Measurements from ENCODE around the gene NAALADL2. TPM values are rescaled to one million over a fixed set of nuclear protein-coding genes. Genes with fewer than 3 reads are reported as not detected.

The NAALADL2 gene
- total RNA-seq, 1 donor from 2014 or later = 2.8 TPM

DNA sequence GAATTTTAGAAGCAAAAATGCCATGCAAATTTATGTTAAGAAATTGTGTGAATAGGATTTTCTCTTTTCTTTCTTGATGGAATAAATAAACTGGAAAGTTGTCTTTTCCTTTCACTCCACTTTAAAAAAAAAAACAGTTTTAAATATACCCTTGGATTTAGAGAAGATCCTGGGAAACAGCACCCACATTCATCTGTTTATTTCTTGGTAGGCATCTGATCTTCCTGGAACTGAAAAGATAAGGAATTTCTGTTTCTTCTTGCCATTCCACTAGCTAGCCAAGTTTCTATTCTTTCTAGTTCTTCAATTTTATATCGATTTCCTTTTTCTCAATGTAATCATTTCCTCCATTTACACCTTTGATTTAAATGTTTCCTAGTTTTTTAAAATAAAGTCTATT is 420.8 kb downstream of the NAALADL2 start:
- Mint-ChIP-seq H3K27ac (ENCODE audit: unreplicated experiment) (no peak overlapping the region), H3K27me3 (ENCODE audit: low read depth) (no peaks in the 10 kb centered on the region), H3K4me1 (no peaks in the 10 kb centered on the region), H3K9me3 (no peaks in the 10 kb centered on the region), H3K4me3 (no peak overlapping the region), H3K36me3 (ENCODE audit: low read depth) (no peaks in the 10 kb centered on the region)
- TF ChIP-seq, protein P1, sequence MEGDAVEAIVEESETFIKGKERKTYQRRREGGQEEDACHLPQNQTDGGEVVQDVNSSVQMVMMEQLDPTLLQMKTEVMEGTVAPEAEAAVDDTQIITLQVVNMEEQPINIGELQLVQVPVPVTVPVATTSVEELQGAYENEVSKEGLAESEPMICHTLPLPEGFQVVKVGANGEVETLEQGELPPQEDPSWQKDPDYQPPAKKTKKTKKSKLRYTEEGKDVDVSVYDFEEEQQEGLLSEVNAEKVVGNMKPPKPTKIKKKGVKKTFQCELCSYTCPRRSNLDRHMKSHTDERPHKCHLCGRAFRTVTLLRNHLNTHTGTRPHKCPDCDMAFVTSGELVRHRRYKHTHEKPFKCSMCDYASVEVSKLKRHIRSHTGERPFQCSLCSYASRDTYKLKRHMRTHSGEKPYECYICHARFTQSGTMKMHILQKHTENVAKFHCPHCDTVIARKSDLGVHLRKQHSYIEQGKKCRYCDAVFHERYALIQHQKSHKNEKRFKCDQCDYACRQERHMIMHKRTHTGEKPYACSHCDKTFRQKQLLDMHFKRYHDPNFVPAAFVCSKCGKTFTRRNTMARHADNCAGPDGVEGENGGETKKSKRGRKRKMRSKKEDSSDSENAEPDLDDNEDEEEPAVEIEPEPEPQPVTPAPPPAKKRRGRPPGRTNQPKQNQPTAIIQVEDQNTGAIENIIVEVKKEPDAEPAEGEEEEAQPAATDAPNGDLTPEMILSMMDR (conservative IDR thresholded peaks at IDR 0.05) = no peak
- no peak for DNase-seq (ENCODE audit: low read depth, low spot score)

DNA sequence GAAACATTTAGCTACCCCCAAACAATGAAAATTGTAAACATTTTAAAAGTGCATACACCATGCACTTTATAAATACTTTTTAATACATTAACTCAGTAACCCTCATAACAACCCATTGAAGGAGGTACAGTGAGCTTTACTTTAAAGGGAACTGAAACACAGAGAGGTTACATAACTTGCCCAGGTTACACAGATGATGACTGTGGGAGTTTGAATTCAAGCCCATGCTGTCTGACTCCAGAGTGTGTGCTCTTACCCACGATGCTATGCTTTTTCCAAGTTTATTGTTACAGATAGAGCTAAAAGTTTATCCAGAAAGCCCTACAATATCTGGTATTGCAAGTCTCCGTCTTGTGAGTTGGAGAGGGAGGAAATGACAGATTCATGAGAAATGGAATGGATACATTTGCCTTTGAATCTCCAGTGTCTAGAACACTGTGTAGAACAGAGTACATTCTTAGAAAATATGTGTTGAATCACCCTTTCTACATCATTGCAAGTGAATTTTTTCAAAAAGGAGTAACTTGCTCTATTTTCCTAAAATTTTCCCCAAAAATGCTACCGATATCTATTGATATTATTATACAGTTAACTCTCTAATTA is 428.3 kb downstream of the NAALADL2 start:
- H3K36me3 Mint-ChIP-seq (ENCODE audit: low read depth) = no peaks in the 10 kb centered on the region
- TF ChIP-seq, protein P1 (conservative IDR thresholded peaks at IDR 0.05) = no peak
- no peaks in the 10 kb centered on the region for H3K9me3 Mint-ChIP-seq
- H3K27ac Mint-ChIP-seq (ENCODE audit: unreplicated experiment) = no peak overlapping the region
- no peaks in the 10 kb centered on the region for H3K4me1 Mint-ChIP-seq
- H3K4me3 Mint-ChIP-seq = no peak overlapping the region
- no peak for DNase-seq (ENCODE audit: low read depth, low spot score)
- no peaks in the 10 kb centered on the region for H3K27me3 Mint-ChIP-seq (ENCODE audit: low read depth)

DNA sequence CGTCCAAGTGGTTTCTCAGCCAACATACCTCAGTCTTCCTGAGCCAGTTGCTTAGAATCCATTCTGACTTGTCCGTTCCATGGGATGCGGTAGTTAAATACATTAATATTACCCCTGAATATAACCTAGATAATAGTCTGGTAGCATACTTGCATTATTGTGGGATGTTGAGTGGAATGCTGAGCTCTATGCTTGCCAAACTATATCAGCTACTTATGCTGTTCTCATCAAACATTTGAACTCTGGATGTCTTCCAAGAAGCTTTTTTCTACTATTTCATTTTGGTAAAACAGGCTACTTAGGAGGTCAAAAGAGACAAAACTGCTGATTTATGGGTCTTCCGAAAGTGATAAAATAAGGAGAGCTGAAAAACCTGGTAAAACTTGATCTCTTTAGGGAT is 429.5 kb downstream of the NAALADL2 start:
- TF ChIP-seq, protein P1 (conservative IDR thresholded peaks at IDR 0.05) = no peak
- Mint-ChIP-seq H3K27me3 (ENCODE audit: low read depth) (no peaks in the 10 kb centered on the region), H3K36me3 (ENCODE audit: low read depth) (no peaks in the 10 kb centered on the region), H3K9me3 (no peaks in the 10 kb centered on the region), H3K4me1 (no peaks in the 10 kb centered on the region), H3K4me3 (no peak overlapping the region), H3K27ac (ENCODE audit: unreplicated experiment) (no peak overlapping the region)
- no peak for DNase-seq (ENCODE audit: low read depth, low spot score)

DNA sequence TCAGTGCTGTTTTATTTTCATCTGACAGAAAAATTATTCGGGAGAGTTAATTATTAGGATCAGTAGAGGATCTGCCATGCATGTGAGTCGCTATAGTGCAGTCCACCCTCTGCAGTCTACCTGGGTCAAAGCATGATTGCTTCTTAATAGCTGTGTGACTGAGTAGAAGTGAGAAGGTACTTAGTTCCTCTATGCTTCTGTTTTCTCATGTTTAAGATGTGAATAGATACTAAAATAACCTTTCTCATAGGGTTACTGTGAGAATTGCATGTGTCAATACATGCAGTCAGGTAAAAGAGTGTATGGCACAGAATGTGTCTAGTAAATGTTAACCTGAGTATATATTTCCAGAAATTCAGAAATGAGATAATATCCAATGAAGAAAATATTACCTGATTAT is 435.7 kb downstream of the NAALADL2 start:
- Mint-ChIP-seq H3K4me1 (no peaks in the 10 kb centered on the region), H3K27me3 (ENCODE audit: low read depth) (no peaks in the 10 kb centered on the region), H3K9me3 (peaks cover 2% of the 10 kb centered on the region), H3K4me3 (no peak overlapping the region), H3K27ac (ENCODE audit: unreplicated experiment) (no peak overlapping the region), H3K36me3 (ENCODE audit: low read depth) (no peaks in the 10 kb centered on the region)
- TF ChIP-seq, protein P1 (conservative IDR thresholded peaks at IDR 0.05) = no peak
- DNase-seq (ENCODE audit: low read depth, low spot score) = no peak

DNA sequence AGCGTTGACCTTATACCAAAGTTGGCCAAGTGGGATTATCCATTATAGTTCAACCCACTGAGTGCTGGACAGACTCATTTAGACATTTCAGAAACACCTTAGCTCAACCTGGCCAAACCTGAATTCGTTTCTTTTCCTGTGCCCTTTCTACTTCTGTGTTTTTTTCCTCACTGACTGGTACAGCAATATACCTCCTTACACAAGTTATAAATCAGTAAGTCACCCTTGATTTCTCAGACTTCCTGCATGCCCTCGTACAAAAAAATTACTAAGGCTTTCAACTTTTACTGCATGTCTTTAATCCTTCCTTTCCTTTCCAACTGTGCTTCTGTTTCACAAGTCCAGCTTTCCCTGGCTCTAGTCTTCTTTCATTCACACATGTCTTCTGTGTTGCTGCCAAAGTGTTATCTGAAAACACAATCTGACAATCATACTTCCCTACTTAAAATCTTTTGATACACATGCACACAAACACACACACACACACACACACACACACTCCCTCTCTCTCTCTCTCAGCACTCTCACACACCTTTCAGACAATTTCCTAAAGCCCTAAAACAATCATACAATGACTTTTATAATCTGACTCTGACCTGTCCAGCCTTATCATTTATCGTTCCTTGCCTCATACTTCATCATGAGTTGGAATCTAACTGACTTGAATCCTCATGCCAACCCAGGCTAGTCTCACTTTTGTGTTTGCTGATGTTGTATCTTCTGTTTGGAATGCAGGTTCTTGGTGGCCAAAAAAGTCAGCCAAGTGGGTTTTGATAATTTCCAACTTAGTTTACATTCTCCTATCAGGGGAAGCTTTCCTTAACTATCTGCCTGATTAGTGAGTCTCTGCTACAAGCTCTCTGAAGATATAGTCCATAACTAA is 436.4 kb downstream of the NAALADL2 start:
- H3K27ac Mint-ChIP-seq (ENCODE audit: unreplicated experiment) = peak overlapping the region; percentile 10

More for the DNA sequence above, 436.4 kb downstream of the NAALADL2 start:
- Mint-ChIP-seq H3K27me3 (ENCODE audit: low read depth) (no peaks in the 10 kb centered on the region), H3K4me1 (no peaks in the 10 kb centered on the region), H3K36me3 (ENCODE audit: low read depth) (no peaks in the 10 kb centered on the region), H3K4me3 (no peak overlapping the region), H3K9me3 (peaks cover 8% of the 10 kb centered on the region)
- TF ChIP-seq, protein P1 (conservative IDR thresholded peaks at IDR 0.05) = no peak
- DNase-seq (ENCODE audit: low read depth, low spot score) = no peak

Measured in neural crest cell (in vitro differentiated cells).